ENCODE measurements around the gene IGFL4. TPM values are rescaled to one million over a fixed set of nuclear protein-coding genes. Genes with fewer than 3 reads are reported as not detected.

Gene IGFL4
- total and polyA plus RNA-seq, 2 of the 8 experiments (the other 6 are each of a cell fraction or from before 2014, with no cell fraction given): 0.05 to 0.11 TPM

DNA sequence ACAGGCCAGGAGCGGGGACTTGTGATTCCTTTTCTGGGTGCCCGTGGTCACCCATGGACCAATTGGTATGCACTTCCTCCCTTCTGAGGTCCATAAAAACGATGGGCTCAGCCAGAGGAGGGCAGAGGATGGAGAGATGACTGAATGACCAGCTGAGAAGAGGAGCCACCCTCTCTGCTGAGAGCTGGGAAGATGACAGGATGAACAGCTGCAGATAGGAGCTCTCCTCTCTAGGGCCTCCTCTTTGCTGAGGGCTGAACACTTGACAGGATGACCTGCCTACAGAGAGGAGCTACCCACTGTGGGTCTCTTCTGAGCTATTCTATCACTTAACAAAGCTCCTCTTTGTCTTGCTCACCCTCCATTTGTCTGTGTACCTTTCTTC is 4.1 kb downstream of the IGFL4 start (continued):
- TF ChIP-seq, protein P1, sequence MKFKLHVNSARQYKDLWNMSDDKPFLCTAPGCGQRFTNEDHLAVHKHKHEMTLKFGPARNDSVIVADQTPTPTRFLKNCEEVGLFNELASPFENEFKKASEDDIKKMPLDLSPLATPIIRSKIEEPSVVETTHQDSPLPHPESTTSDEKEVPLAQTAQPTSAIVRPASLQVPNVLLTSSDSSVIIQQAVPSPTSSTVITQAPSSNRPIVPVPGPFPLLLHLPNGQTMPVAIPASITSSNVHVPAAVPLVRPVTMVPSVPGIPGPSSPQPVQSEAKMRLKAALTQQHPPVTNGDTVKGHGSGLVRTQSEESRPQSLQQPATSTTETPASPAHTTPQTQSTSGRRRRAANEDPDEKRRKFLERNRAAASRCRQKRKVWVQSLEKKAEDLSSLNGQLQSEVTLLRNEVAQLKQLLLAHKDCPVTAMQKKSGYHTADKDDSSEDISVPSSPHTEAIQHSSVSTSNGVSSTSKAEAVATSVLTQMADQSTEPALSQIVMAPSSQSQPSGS (IDR thresholded peaks at IDR 0.05; ENCODE audit: low read length): no peak
- TF ChIP-seq RFX5 (IDR thresholded peaks at IDR 0.05; ENCODE audit: borderline replicate concordance, low read depth, low read length) (no peak), SP2 (IDR thresholded peaks at IDR 0.05; ENCODE audit: low read length) (no peak), SP1 (IDR thresholded peaks at IDR 0.05; ENCODE audit: low read depth, low read length) (no peak), SIX5 (IDR thresholded peaks at IDR 0.05; ENCODE audit: low read depth, low read length) (no peak)
